HG02973 (cell line): ENCODE results near the gene CRACR2B.

Source experiments
- ATAC-seq: cut with Tn5 transposase; IDR thresholded peaks from one replicate; pipeline ENCODE4 v1.9.1; 2021; ENCODE audit warnings: moderate library complexity; ENCODE audit not compliant: unreplicated experiment

CRACR2B gene

DNA sequence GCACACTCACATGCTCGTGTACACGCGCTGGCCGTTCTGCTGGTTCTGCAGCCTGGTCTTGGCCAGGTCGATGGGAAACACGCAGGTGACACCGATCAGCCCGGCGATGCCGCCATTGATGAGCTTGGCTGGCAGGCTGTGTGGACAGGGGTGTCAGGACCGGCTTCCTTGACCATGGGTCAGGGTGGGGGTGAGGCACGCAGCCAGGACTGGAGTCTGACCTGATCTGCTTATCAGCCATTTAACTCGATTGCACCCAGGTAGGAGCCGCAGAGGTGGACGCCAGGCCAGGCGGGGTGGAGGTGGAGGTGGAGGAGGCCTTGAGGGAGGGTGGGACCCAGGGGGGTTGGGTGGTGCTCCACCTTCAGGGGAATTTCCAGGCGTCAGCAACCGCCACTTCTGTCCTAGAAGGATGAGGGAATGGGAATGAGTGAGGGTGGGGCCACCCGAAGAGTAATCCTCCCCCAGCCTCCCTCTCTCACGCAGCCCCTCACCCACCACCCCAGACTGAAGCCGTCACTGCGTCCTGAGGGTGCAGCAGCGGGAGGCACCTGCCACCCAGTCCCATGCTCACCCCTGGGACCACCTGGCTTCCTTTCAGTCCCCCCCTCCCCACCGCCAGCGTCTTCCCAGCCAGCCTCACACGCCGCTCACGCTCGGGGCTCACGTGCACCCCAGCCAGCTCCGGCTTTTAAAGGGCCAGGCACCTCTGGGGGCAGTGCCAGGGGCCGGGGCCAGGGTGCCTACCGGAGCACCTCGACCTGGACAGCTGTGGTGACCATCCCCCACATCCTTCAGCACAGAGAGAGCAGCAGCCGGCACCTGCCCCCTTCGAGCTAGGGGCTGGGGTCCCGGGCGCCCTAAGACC is 32.7 kb upstream of the CRACR2B start:
- no peak for ATAC-seq

GRCh38 chr11:795634-796564 is 31.8 kb upstream of the CRACR2B start:
- ATAC-seq = peak; percentile 31

GRCh38 chr11:796565-797295 is 31.0 kb upstream of the CRACR2B start:
- no peak for ATAC-seq

DNA sequence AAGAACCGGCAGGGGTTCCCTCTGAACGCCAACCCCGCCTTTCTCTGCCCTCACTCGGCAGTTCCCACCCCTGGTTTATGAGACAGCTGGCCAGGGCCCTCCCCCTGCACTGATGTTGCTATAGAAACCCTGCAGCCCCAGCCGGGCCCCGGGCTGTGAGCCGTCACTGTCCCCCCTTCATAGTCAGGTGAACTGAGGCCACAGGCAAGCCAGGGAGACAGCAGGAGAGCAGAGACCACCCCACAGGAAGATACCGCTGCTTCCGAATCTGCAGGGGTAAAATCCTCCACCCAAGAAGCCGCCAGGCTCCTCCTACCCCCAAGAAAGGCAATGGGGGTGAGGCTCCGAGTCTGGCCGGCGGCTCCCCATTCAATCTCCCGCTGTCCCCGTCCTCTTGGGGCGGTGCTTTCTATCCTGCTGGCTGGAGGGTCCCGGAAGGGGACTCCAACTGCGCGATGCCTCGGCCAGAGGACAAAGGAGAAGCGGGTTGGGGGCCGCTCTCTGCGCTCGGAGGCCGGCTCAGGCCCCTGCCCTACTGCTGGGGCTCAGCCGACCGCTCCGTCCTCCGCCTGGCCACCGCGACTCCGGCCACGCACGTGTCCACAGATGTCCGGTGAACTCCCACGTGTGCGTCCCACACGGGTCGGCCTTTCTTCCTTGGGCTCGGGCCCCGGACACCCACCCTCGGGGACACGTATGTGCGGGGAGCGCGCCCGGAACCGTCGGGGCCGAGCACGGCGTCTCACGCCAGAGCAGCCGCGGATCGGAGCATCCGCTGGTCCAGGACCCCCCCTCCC is 30.2 kb upstream of the CRACR2B start:
- ATAC-seq = peak; percentile 37

DNA sequence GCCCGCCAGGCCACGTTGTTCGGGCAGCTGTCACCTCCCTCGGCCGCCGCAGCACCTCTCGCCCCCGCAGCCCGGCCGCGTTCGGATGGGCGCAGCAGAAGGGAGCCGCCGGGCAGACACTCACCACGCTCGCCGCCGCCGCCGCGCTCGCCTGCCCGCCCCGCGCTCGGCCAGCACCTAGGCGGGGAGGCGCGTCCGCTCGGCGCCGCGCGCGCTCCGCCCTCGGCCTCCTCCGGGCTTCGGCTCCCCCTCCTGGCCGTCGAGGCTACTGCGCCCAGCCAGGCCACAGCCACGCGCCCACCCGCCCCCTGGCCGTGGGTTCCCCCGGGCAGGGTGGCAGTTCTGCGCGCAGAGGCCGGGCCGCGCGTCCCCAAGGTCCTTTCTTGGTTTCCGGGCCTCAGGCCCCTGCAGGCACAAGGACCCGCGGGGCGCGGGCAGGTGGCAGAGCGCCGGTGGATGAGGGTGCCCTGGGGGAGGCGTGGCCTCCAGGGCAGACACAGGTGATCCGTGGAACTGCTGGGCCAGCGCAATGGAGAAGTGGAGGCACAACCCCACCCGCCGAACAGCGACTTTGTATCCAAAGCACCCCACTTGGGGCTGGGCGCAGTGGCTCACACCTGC is 29.5 kb upstream of the CRACR2B start, which contains the start of gene SLC25A22:
TSS of gene SLC25A22 (minus strand) at position 189 of the 621 bp plus-strand sequence. CDS start 3,275 bp downstream, outside the sequence.
- peak; percentile 40 for ATAC-seq

GRCh38 chr11:799641-800316 is 27.9 kb upstream of the CRACR2B start:
- ATAC-seq = no peak

DNA sequence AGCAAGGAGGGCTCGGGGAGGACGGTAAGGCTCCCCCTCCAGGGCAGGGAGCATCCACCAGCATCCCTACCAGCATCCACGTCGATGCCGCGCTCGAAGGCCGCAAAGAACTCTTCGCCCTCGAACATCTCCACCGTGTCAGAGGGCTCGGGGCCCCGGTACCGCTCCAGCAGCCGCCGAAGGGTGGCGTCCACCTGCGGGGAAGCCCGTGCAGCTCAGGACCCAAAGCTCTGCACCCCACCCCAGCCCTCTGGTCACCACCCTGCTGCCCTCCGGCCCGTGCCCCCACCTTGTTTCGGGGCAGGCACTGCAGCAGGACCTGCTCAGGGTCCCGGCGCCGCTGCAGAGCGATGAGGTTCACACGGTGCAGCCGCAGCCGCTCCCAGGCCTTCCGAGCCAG is 27.2 kb upstream of the CRACR2B start:
- no peak for ATAC-seq

- no peak for ATAC-seq
Measured at GRCh38 chr11:801097-801780, 26.5 kb upstream of the CRACR2B start.

DNA sequence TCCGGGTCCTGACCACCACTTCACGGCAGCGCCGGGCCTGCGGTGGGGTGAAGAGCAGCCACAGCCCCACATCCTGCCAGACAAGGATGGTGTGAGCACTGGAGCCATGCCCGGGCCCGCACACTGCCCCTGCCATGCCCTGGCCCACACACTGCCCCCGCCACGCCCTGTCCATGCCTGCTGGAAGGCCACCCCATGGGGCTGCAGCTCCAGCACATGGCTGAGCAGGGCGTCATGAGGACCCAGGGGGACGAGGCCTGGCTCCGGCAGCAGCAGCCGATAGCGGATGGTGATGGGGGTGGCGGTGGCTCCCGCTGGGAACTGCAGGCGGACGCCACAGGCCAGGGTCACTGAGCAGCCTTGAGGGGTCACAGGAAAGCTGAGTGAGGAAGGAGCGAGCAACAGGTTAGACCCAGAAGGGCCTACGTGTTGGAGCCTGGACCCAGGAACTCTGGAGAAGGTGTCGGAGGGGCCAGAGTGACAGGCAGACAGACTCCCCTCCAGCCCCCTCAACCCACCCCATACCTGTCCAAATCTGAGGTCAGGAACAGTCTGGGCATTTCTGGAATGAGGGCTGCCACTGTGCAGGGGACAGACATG is 25.6 kb upstream of the CRACR2B start:
- ATAC-seq = no peak

DNA sequence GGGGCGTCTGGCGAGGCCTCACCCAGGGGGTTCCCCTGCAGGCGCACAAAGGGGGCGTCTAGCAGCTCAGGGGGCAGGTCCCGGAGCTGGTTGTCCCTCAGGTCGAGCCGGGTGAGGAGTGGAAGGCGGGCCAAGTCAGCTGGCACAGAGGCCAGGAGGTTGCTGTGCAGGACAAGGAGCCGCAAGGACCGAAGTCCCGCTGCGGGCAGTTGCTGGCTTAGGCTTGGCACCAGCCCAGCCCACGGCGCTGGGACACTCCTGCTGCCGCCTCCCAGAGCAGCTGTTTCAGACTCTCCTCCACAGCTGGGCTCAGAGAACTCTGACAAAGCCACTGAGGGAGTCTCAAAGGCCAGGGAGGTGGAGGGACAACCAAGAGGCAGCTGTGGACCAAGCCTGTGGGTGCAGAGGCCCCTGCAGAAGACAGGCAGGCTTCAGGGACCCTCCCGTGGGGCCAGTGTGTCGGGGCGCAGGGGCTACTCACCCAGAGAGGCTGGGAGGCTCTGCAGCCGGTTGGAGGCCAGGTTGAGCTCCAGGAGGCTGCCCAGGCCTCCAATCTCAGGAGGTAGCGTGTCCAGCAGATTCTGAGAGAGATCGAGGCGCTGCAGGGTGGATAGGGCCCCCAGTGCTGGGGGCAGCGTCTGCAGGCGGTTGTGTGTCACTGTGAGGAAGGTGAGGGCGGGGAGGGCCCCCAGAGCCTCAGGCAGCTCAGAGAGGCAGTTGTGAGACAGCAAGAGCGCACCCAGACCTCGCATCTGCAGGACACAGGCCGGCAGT is 24.8 kb upstream of the CRACR2B start:
- ATAC-seq = no peak

- no peak for ATAC-seq
Measured at GRCh38 chr11:803467-803742, 24.3 kb upstream of the CRACR2B start.

DNA sequence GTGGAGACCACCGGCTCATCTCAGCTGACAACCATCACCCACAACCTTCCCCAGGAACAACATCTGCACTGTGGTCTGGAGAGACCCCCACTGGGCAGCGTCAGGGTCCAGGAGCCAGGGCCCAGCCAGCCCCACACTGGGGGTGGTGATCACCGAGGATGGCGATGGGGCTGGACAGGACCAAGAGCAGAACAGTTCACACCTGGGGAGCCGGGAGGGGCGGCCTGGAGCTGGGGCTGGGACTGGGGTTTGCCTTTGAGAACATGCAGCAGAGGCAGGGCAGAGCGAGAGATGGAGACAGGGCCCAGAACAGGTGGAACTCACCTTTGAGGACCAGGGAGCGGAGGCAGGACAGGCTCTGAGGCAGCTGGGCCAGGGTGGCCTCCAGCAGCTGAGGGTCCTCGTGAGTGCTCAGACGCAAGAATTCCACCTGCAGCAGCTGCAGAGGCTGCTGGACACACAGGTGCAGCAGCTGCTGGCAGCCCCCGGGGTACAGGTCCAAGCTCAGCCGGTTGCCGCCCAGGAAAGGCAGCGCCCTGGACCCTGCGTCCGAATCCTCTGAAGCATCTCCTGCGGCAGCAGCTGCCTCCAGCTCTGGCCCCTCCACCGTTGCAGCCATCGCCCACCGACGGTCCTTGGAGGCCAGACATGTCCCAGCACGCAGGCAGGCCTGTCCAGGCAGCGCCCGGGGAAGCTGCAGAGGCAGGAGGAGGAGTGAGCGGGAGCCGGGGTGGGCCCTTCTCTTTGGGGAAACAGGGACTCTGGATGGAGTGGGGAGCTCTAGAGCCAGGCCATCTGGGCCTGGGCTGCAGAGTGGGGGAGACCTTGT is 23.7 kb upstream of the CRACR2B start:
- no peak for ATAC-seq

DNA sequence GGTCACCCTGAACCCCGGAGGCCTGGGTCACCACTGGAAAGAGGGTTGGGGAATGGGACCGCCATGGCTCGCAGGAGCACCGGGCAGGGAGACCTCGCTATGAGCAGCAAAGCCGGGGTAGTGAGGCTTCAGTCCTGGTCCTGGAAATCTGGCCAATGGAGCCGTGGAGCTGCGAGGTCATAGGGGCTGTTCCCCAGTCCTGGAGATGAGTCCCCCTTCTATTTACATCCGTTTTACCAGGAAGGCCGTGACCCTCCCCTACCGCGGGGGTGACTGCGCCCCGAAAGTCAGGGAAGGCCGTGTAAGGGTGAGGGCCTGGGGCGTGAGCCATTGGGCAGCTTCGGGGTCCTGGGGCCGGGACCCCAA is 23.1 kb upstream of the CRACR2B start:
- no peak for ATAC-seq

- no peak for ATAC-seq
Measured at GRCh38 chr11:808427-809286, 19.1 kb upstream of the CRACR2B start.

GRCh38 chr11:809287-810039 is 18.3 kb upstream of the CRACR2B start, which contains the start of gene RPLP2:
Gene RPLP2 (plus strand): TSS chr11:809967. CDS start chr11:810235, 268 bp downstream.
- ATAC-seq = peak; percentile 70
